ENCODE data around the gene ARHGEF9.

DNA sequence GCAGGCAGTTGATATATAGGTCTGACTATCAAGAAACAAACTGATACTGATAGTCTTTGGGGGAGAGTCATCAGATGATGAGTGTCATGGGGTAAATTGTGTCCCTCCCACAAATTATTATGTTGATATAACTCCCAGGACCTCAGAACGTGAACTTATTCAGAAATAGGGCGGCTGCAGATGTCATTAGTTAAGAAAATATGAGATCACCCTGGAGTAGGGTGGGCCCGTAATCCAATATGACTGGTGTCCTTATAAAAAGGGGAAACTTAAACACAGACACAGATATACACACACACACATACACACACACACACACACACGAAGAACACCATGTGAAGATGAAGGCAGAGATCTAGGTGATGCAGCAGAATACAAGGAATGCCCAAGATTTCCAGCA is 32.7 kb upstream of the ARHGEF9 start:
- TF ChIP-seq CTCF (IDR thresholded peaks at IDR 0.05), result no peak
- TF ChIP-seq POLR2A (IDR thresholded peaks at IDR 0.05), result no peak
